PC-3 (cell line): ENCODE measurements around the gene SH2D3C. TPM values are rescaled to one million over a fixed set of nuclear protein-coding genes. Genes with fewer than 3 reads are reported as not detected.

Experiments
- ATAC-seq: fragments of 200-7000 bp; cut with Tn5 transposase; 2 replicates; pipeline ENCODE4 v1.9.1; 2020; ENCODE audit warnings: mild to moderate bottlenecking, moderate library complexity
- BruUV-seq: library from RNA; stranded (reverse); fragments of 400-500 nt; replicated peaks from 2 replicates; lab custom pipeline; 2021; lab: Mats Ljungman, UMichigan
- CTCF ChIA-PET: fragments of 300-600 bp; sonication (Branson Sonifier 250); formaldehyde crosslinking; loops from one replicate; lab custom pipeline; 2022; ENCODE audit warnings: antibody characterized with exemption; lab: Charles Lee
- POLR2A ChIA-PET: fragments of 300-600 bp; sonication (Branson Sonifier 250); formaldehyde crosslinking; loops from one replicate; lab custom pipeline; 2022; ENCODE audit warnings: antibody characterized with exemption; ENCODE audit not compliant: unreplicated experiment; lab: Charles Lee
- DNase-seq: peaks from one replicate; pipeline ENCODE4 v3.0.0-alpha.2; 2015
- H2AFZ ChIP-seq: fragments of 300-600 bp; sonication (generic); 2 replicates; pipeline ENCODE4 v1.6.0; 2016; ENCODE audit warnings: antibody characterized with exemption, low read length
- H3F3A ChIP-seq: fragments of 300-600 bp; sonication (generic); one replicate; pipeline ENCODE4 v1.6.0; 2017; ENCODE audit warnings: antibody characterized with exemption, low read length, control low read depth, mild to moderate bottlenecking; ENCODE audit not compliant: unreplicated experiment
- H3K27ac ChIP-seq: fragments of 300-600 bp; sonication (generic); 2 replicates; pipeline ENCODE4 v1.5.1; 2016; ENCODE audit warnings: mild to moderate bottlenecking, low read length
- H3K27me3 ChIP-seq: fragments of 300-600 bp; sonication (generic); 2 replicates; pipeline ENCODE4 v1.6.1; 2016; ENCODE audit warnings: low read length, mixed read lengths
- H3K36me3 ChIP-seq: fragments of 300-600 bp; sonication (generic); 2 replicates; pipeline ENCODE4 v1.6.1; 2016; ENCODE audit warnings: low read depth, mixed run types, low read length, mixed read lengths
- H3K4me1 ChIP-seq: fragments of 300-600 bp; sonication (generic); 2 replicates; pipeline ENCODE4 v1.5.1; 2016; ENCODE audit warnings: low read length; ENCODE audit not compliant: insufficient read depth
- H3K4me2 ChIP-seq: fragments of 300-600 bp; sonication (generic); 2 replicates; pipeline ENCODE4 v1.6.0; 2016; ENCODE audit warnings: low read length
- H3K4me3 ChIP-seq: fragments of 300-600 bp; sonication (generic); 2 replicates; pipeline ENCODE4 v1.5.1; 2016; ENCODE audit warnings: mild to moderate bottlenecking, low read length, mixed read lengths
- H3K79me2 ChIP-seq: fragments of 300-600 bp; sonication (generic); 2 replicates; pipeline ENCODE4 v1.6.1; 2017; ENCODE audit warnings: low read length, mixed read lengths
- H3K9ac ChIP-seq: fragments of 300-600 bp; sonication (generic); 2 replicates; pipeline ENCODE4 v1.6.0; 2016; ENCODE audit warnings: mild to moderate bottlenecking, low read length
- H3K9me2 ChIP-seq: fragments of 300-600 bp; sonication (generic); replicated peaks from 2 replicates; pipeline ENCODE4 v1.6.1; 2016; ENCODE audit warnings: mixed run types, low read length, mixed read lengths
- H3K9me3 ChIP-seq: fragments of 300-600 bp; sonication (generic); 2 replicates; pipeline ENCODE4 v1.6.1; 2016; ENCODE audit warnings: low read length, mixed read lengths
- H4K20me1 ChIP-seq: fragments of 300-600 bp; sonication (generic); 2 replicates; pipeline ENCODE4 v1.6.1; 2016; ENCODE audit warnings: low read length, mixed read lengths
- EZH2 ChIP-seq: fragments of 300-600 bp; sonication (generic); IDR thresholded peaks from one replicate; pipeline ENCODE4 v1.6.1; 2017; ENCODE audit warnings: antibody characterized with exemption, mild to moderate bottlenecking, low read length; ENCODE audit not compliant: unreplicated experiment
- EZH2phosphoT487 ChIP-seq: fragments of 300-600 bp; sonication (generic); IDR thresholded peaks from 2 replicates; pipeline ENCODE4 v1.6.1; 2018; ENCODE audit warnings: mild to moderate bottlenecking, antibody characterized with exemption, low read length, borderline replicate concordance
- intact Hi-C: fragments of 100-400 bp; cut with micrococcal nuclease; formaldehyde crosslinking; loops from 2 replicates; pipeline ENCODE4 v1.9.0; 2023
- total RNA-seq: library from RNA; depleted of rRNA; stranded (reverse); fragments of >200 nt; gene quantifications from 2 replicates; pipeline ENCODE4 v1.2.3, GENCODE V29; 2014
- TF ChIP-seq, protein P1 (sequence below): fragments of 300-600 bp; sonication (generic); conservative IDR thresholded peaks from 2 replicates; pipeline ENCODE4 v1.5.1; 2017; ENCODE audit warnings: antibody characterized with exemption, low read depth, mild to moderate bottlenecking, low read length

The SH2D3C gene
- total RNA-seq, 1 experiment from 2014 or later: 0.26 TPM

DNA sequence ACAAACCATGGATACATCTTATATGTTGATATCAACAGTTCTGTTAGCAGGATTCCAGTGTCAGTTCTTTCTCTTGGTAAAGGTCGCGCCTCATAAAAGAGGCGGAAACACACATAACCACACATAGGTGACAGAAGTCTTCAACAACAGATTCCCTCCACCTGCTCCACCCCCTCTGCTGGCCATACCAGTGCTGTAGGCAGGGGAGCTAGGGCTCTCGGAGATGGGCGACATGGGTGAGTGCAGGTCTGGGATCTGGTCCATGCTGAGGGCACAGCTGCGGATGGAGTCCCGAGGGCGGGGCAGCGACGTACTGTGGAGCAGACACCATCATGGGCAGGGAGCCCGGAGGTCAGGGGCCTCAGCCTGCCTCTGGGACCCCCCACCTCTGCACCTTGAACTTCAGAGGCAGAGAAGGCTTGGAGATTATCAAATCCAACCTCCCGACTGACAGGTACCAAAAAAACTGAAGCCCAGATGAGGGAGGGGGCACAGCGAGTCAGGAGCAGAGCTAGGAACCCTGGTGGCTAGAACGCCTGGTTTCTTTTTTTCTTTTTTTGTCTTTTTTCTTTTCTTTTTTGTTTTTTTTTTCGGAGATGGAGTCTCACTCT, 31.4 kb downstream of the SH2D3C start:
- CTCF ChIA-PET: no interaction called here
- no peak; the same call in 1 of the 2 replicates for ATAC-seq
- no peaks in the 10 kb centered on the region for H3K9me2 ChIP-seq

DNA sequence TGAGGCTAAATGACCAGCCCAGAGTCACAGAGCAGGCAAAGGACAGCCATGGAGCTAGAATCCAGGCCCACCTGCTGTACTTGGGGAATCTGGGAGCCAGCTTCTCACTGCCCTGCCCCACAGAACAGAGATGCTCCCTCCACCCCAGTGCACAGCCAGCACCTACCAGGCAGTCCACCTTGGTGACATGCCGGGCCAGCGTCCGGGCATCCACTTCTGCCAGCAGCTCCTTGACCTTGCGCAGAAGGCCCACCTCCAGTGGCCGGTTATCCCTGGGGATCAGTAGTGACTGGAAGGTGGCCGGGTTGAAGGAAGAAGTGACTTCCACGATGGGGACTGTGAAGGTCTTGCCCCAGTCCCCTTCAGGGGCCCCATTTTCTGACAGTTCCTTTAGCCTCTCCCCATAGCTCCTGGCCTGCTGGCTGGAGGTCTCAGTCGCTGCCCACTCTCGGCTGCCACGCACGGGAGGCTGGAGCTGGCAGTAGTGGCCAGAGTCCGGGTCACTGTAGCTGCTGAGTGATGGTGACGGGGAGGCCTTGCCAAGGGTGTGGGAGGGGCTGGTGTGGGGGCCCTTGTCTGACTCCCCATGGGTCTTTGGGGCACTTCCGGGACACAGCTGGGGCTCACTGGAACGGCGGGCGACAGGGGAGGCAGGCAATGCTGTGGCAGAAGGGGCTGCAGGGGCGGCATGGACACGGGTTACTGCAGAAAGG, 33.9 kb downstream of the SH2D3C start:
- no peaks in the 10 kb centered on the region for H3K9me3 ChIP-seq
- TF ChIP-seq, protein P1, sequence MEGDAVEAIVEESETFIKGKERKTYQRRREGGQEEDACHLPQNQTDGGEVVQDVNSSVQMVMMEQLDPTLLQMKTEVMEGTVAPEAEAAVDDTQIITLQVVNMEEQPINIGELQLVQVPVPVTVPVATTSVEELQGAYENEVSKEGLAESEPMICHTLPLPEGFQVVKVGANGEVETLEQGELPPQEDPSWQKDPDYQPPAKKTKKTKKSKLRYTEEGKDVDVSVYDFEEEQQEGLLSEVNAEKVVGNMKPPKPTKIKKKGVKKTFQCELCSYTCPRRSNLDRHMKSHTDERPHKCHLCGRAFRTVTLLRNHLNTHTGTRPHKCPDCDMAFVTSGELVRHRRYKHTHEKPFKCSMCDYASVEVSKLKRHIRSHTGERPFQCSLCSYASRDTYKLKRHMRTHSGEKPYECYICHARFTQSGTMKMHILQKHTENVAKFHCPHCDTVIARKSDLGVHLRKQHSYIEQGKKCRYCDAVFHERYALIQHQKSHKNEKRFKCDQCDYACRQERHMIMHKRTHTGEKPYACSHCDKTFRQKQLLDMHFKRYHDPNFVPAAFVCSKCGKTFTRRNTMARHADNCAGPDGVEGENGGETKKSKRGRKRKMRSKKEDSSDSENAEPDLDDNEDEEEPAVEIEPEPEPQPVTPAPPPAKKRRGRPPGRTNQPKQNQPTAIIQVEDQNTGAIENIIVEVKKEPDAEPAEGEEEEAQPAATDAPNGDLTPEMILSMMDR: no peak
- TF ChIP-seq EZH2phosphoT487: no peak
- TF ChIP-seq EZH2: no peak
- no peaks in the 10 kb centered on the region for H3K36me3 ChIP-seq
- no peaks in the 10 kb centered on the region for H3F3A ChIP-seq
- H4K20me1 ChIP-seq: no peaks in the 10 kb centered on the region
- H2AFZ ChIP-seq: no peak overlapping the region
- no peak overlapping the region for H3K27ac ChIP-seq
- ATAC-seq (no peak), DNase-seq (no peak)
- no peak overlapping the region for H3K4me3 ChIP-seq
- CTCF ChIA-PET: no interaction called here
- H3K9me2 ChIP-seq: no peaks in the 10 kb centered on the region
- H3K27me3 ChIP-seq: no peaks in the 10 kb centered on the region
- POLR2A ChIA-PET: no interaction called here
- H3K9ac ChIP-seq: no peak overlapping the region
- no TSS peak for BruUV-seq
- H3K4me2 ChIP-seq: no peak overlapping the region
- H3K79me2 ChIP-seq: no peaks in the 10 kb centered on the region
- peaks cover 7% of the 10 kb centered on the region; the same call in 1 of the 2 replicates for H3K4me1 ChIP-seq
- intact Hi-C loops: no loop called here

More for the DNA sequence above, 31.4 kb downstream of the SH2D3C start:
- Histone ChIP-seq H2AFZ (no peak overlapping the region), H3F3A (no peaks in the 10 kb centered on the region), H3K27ac (no peak overlapping the region), H3K79me2 (no peaks in the 10 kb centered on the region), H3K4me2 (no peak overlapping the region), H3K36me3 (no peaks in the 10 kb centered on the region), H3K4me1 (no peaks in the 10 kb centered on the region), H3K27me3 (no peaks in the 10 kb centered on the region), H3K9ac (no peak overlapping the region), H3K9me3 (no peaks in the 10 kb centered on the region), H4K20me1 (no peaks in the 10 kb centered on the region), H3K4me3 (no peak overlapping the region)
- DNase-seq: no peak
- no peak for TF ChIP-seq EZH2
- POLR2A ChIA-PET: no interaction called here
- intact Hi-C loops: no loop called here
- no TSS peak for BruUV-seq

DNA sequence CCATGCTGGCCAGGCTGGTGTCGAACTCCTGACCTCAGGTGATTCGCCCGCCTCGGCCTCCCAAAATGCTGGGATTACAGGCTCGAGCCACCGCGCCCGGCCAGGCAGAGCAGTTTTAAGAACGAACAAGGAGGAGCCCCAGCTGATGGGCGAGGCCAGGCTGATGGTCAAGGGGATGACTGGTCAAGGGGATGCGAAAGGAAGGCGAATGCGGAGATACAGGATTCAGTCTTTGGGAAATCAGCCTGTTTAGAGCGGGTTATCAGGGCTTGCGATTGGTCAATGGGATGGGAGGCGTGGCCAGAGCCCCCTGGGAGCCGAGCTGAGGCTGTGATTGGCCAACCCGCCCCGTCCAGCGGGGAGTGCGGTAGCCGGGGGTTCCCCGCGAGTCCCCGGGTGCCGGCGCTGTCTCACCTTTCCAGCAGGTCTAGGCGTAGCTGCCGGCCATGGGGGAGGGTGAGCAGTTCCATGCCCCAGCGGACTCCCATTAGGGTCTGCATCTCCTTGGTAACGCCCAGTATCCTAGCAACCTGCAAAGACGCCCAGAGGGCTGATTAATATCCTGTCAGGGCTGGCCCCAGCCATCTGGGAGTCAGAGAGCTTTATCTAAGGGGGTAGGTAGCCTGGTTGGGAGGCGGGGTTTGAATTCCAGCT, 35.9 kb downstream of the SH2D3C start:
- H3K9ac ChIP-seq: no peak overlapping the region
- peaks cover 7% of the 10 kb centered on the region; the same call in 1 of the 2 replicates for H3K4me1 ChIP-seq
- BruUV-seq: no TSS peak
- DNase-seq (no peak), ATAC-seq (no peak)
- no peaks in the 10 kb centered on the region for H3K9me3 ChIP-seq
- H2AFZ ChIP-seq: no peak overlapping the region
- H3K36me3 ChIP-seq: no peaks in the 10 kb centered on the region
- H3K27me3 ChIP-seq: no peaks in the 10 kb centered on the region
- H3K4me2 ChIP-seq: no peak overlapping the region
- no peaks in the 10 kb centered on the region for H3K79me2 ChIP-seq
- ChIA-PET POLR2A (no interaction called here), CTCF (no interaction called here)
- H3K4me3 ChIP-seq: no peak overlapping the region
- no peaks in the 10 kb centered on the region for H3F3A ChIP-seq
- H3K27ac ChIP-seq: no peak overlapping the region
- H3K9me2 ChIP-seq: no peaks in the 10 kb centered on the region
- intact Hi-C loops: no loop called here
- TF ChIP-seq EZH2phosphoT487: no peak
- TF ChIP-seq, protein P1: no peak
- no peak for TF ChIP-seq EZH2
- no peaks in the 10 kb centered on the region for H4K20me1 ChIP-seq
